Gastrocnemius medialis (tissue), 4 donors: ENCODE results near the gene CPM. TPM values are rescaled to one million over a fixed set of nuclear protein-coding genes. Genes with fewer than 3 reads are reported as not detected.
"Not testable (repeated sequence)": the region's sequence is repeated elsewhere in the genome, so short reads cannot be mapped to it uniquely, and the experiment has no call there.

Source experiments
- ATAC-seq, 2 donors: fragments of 150-250 bp; one replicate each; pipeline ENCODE4 v1.9.1; 2016
- DNase-seq, 2 donors: peaks; one replicate each; pipeline ENCODE4 v3.0.0-alpha.2; 2019
- H3K27ac ChIP-seq, 4 donors: fragments of 200-600 bp; sonication (generic); 1 replicate in 1 of 4; 2 replicates in 3 of 4; pipeline ENCODE4 v1.5.1; 2016 to 2018; ENCODE audit warnings: mild to moderate bottlenecking in 2 of 4, moderate library complexity in 1 of 4
- H3K27me3 ChIP-seq, 3 donors: fragments of 200-600 bp; sonication (generic) in 2 of 3; 1 replicate in 1 of 3; 2 replicates in 2 of 3; pipeline versions ENCODE4 v1.5.1 to v1.6.0; 2016 to 2019; ENCODE audit warnings: mild to moderate bottlenecking in 1 of 3, moderate library complexity in 1 of 3
- H3K36me3 ChIP-seq, 2 donors: fragments of 200-600 bp; sonication (generic) in 1 of 2; one replicate each; pipeline ENCODE4 v1.5.1; 2017 to 2018
- H3K4me1 ChIP-seq, 2 donors: fragments of 200-600 bp; sonication (generic) in 1 of 2; one replicate each; pipeline ENCODE4 v1.5.1; 2016 to 2017; ENCODE audit warnings: mild to moderate bottlenecking in 2 of 2
- H3K4me3 ChIP-seq, 4 donors: fragments of 200-600 bp; sonication (generic) in 3 of 4; 1 replicate in 1 of 4; 2 replicates in 3 of 4; pipeline ENCODE4 v1.5.1; 2016 to 2019; ENCODE audit warnings: mild to moderate bottlenecking in 2 of 4
- H3K9me3 ChIP-seq, 3 donors: fragments of 200-600 bp; sonication (generic) in 2 of 3; 1 replicate in 1 of 3; 2 replicates in 2 of 3; pipeline ENCODE4 v1.5.1; 2016 to 2019
- POLR2A ChIP-seq, 2 donors: fragments of 450-650 bp; IDR thresholded peaks; one replicate each; pipeline ENCODE4 v1.6.1; 2017; ENCODE audit warnings: antibody characterized with exemption in 2 of 2, mild to moderate bottlenecking in 2 of 2, moderate library complexity in 2 of 2
- in situ Hi-C, 4 donors: fragments of 200-750 bp; cut with MboI; loops; one replicate each; pipeline versions ENCODE4 v1.15.0 to v1.8.0; 2017; ENCODE audit warnings: low sequenced_read_pairs in 4 of 4
- intact Hi-C: fragments of 100-400 bp; cut with DNase I; formaldehyde crosslinking; loops from one replicate; pipeline ENCODE4 v1.15.1; 2023; ENCODE audit warnings: low total_unique reads
- total RNA-seq, 4 donors: library from RNA; depleted of rRNA; stranded (reverse); fragments of >200 nt; gene quantifications; one replicate each; pipeline versions ENCODE4 v1.1.0 to v1.2.3, GENCODE V29; 2016
- TF ChIP-seq, protein P1 (sequence below), 5 experiments: fragments of 450-650 bp in 3 of 5; fragments of 200-600 bp in 2 of 5; sonication (generic) in 2 of 5; IDR thresholded peaks in 4 of 5; conservative IDR thresholded peaks in 1 of 5; 1 replicate in 4 of 5; 2 replicates in 1 of 5; pipeline ENCODE4 v1.5.1; 2016 to 2019; ENCODE audit warnings: antibody characterized with exemption in 5 of 5, mild to moderate bottlenecking in 3 of 5, moderate library complexity in 3 of 5

Gene CPM
- total RNA-seq, 4 donors from 2014 or later: 12.9 to 78.4 (median 18.6) TPM

DNA sequence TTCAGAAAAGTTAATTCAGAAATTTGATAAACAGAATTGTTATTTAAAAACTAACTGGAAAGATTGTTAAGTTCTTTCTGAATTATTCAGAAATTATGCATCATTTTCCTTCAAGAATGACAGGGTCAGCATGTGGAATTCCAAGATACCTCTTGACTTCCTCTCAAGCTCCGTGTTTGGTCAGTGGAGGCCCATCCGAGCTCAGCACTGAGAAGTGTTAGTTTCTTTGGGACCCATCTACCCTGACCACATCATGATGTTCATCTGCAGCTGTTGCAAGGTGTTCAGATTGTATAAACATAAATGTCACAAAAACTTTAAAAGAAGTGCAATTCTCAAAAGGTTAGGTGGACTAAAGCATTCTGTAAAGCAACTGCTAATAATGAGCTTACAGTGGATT, 91.3 kb downstream of the CPM start:
- ATAC-seq (no peak), DNase-seq (no peak)
- Histone ChIP-seq H3K36me3 (peaks cover 0 to 57% of the 10 kb centered on the region in 2 donors), H3K4me3 (no peak overlapping the region), H3K9me3 (no peaks in the 10 kb centered on the region), H3K27me3 (no peaks in the 10 kb centered on the region), H3K27ac (no peak overlapping the region), H3K4me1 (no peaks in the 10 kb centered on the region)
- intact Hi-C loops: no loop called here
- TF ChIP-seq, protein P1, sequence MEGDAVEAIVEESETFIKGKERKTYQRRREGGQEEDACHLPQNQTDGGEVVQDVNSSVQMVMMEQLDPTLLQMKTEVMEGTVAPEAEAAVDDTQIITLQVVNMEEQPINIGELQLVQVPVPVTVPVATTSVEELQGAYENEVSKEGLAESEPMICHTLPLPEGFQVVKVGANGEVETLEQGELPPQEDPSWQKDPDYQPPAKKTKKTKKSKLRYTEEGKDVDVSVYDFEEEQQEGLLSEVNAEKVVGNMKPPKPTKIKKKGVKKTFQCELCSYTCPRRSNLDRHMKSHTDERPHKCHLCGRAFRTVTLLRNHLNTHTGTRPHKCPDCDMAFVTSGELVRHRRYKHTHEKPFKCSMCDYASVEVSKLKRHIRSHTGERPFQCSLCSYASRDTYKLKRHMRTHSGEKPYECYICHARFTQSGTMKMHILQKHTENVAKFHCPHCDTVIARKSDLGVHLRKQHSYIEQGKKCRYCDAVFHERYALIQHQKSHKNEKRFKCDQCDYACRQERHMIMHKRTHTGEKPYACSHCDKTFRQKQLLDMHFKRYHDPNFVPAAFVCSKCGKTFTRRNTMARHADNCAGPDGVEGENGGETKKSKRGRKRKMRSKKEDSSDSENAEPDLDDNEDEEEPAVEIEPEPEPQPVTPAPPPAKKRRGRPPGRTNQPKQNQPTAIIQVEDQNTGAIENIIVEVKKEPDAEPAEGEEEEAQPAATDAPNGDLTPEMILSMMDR (IDR thresholded peaks at IDR 0.05 in 4 of 5, conservative IDR thresholded peaks at IDR 0.05 in 1 of 5): no peak
- no peak for TF ChIP-seq POLR2A (IDR thresholded peaks at IDR 0.05)
- in situ Hi-C loops: loop anchor here in 1 of 4 donors (25.0 kb wide), 1 partner anchor 746 kb away; the partner anchor contains the start of gene CCT2

DNA sequence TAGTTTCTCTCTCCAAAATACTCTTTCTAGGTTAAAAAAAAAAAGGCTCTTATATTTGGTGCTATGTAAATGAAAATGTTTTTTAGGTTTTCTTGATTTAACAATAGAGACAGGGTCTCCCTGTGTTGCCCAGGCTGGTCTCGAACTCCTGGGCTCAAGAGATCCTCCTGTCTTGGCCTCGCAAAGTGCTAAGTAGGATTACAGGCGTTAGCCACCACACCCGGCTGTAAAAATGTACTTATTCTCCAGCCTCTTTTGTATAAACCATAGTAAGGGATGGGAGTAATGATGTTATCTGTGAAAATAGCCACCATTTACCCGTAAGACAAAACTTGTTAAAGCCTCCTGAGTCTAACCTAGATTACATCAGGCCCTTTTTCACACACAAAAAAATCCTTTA, 91.8 kb downstream of the CPM start:
- DNase-seq, H3K27ac ChIP-seq, ATAC-seq, H3K4me3 ChIP-seq, intact Hi-C loops, H3K9me3 ChIP-seq, H3K4me1 ChIP-seq, H3K27me3 ChIP-seq: not testable (repeated sequence)
- in situ Hi-C loops: loop anchor here in 1 of 4 donors (25.0 kb wide), 1 partner anchor 746 kb away; the partner anchor contains the start of gene CCT2
- H3K36me3 ChIP-seq: peaks cover 0 to 62% of the 10 kb centered on the region in 2 donors

- no peaks in the 10 kb centered on the region for H3K4me1 ChIP-seq
- intact Hi-C loops (no loop called here), in situ Hi-C loops (loop anchor here in 1 of 4 donors (25.0 kb wide), 1 partner anchor 748 kb away; the partner anchor contains the start of gene CCT2)
- no peak for ATAC-seq
- H3K9me3 ChIP-seq: no peaks in the 10 kb centered on the region
- TF ChIP-seq, protein P1 (IDR thresholded peaks at IDR 0.05 in 4 of 5, conservative IDR thresholded peaks at IDR 0.05 in 1 of 5): no peak
- no peak for TF ChIP-seq POLR2A (IDR thresholded peaks at IDR 0.05)
- no peaks in the 10 kb centered on the region for H3K27me3 ChIP-seq
- H3K4me3 ChIP-seq: no peak overlapping the region
- no peak for DNase-seq
- H3K36me3 ChIP-seq: peaks cover 0 to 67% of the 10 kb centered on the region in 2 donors
- no peak overlapping the region for H3K27ac ChIP-seq
Measured at GRCh38 chr12:68839183-68840147, 93.5 kb downstream of the CPM start.

GRCh38 chr12:68838046-68838886, 94.7 kb downstream of the CPM start:
- Histone ChIP-seq H3K4me1 (no peaks in the 10 kb centered on the region), H3K9me3 (no peaks in the 10 kb centered on the region), H3K27me3 (no peaks in the 10 kb centered on the region), H3K36me3 (peaks cover 0 to 78% of the 10 kb centered on the region in 2 donors), H3K4me3 (no peak overlapping the region), H3K27ac (no peak overlapping the region)
- in situ Hi-C loops: loop anchor here in 1 of 4 donors (25.0 kb wide), 1 partner anchor 749 kb away; the partner anchor contains the start of gene CCT2
- TF ChIP-seq, protein P1 (IDR thresholded peaks at IDR 0.05 in 4 of 5, conservative IDR thresholded peaks at IDR 0.05 in 1 of 5): no peak
- TF ChIP-seq POLR2A (IDR thresholded peaks at IDR 0.05): no peak
- ATAC-seq (no peak), DNase-seq (no peak)
- intact Hi-C loops: no loop called here
